Measurements from ENCODE around the gene NOL4. TPM values are rescaled to one million over a fixed set of nuclear protein-coding genes. Genes with fewer than 3 reads are reported as not detected.
"Not testable (repeated sequence)": the region's sequence is repeated elsewhere in the genome, so short reads cannot be mapped to it uniquely, and the experiment has no call there.

NOL4 gene
- total RNA-seq, result not detected in 2 replicates

GRCh38 chr18:34224423-34225217, at the start of gene NOL4:
TSS of gene NOL4 (minus strand) at chr18:34224913. CDS start at chr18:34223253, 1,660 bp downstream.
- peak; percentile 1 to 11 for DNase-seq (ENCODE audit: low read depth in 2 of 2)

- not testable (repeated sequence) for DNase-seq (ENCODE audit: low read depth in 2 of 2)
Observed at GRCh38 chr18:34266029-34266428, 41.3 kb upstream of the NOL4 start.

- no peak for DNase-seq (ENCODE audit: low read depth in 2 of 2)
Observed at GRCh38 chr18:34261865-34262780, 37.4 kb upstream of the NOL4 start.

- DNase-seq (ENCODE audit: low read depth in 2 of 2), result no peak
Observed at GRCh38 chr18:34258176-34258575, 33.5 kb upstream of the NOL4 start.

- no peak for DNase-seq (ENCODE audit: low read depth in 2 of 2)
Observed at GRCh38 chr18:34251919-34252318, 27.2 kb upstream of the NOL4 start.

GRCh38 chr18:34248727-34249126, 24.0 kb upstream of the NOL4 start:
- DNase-seq (ENCODE audit: low read depth in 2 of 2), result no peak

- DNase-seq (ENCODE audit: low read depth in 2 of 2), result no peak
Observed at GRCh38 chr18:34242739-34243138, 18.0 kb upstream of the NOL4 start.

DNA sequence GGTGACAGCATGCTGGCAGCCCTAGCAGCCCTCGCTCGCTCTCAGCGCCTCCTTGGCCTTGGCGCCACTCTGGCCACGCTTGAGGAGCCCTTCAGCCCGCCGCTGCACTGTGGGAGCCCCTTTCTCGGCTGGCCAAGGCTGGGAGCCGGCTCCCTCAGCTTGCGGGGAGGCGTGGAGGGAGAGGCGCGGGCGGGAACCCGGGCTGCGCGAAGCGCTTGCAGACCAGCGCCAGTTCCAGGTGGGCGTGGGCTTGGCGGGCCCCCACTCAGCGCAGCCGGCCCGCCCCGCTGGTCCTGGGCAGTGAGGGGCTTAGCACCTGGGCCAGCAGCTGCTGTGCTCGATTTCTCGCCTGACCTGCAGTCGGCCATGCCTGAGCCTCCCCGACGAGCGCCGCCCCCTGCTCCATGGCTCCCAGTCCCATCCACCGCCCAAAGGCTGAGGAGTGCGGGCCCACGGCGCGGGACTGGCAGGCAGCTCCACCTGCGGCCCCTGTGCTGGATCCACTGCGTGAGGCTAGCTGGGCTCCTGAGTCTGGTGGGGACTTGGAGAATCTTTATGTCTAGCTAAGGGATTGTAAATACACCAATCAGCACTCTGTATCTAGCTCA, 9.2 kb upstream of the NOL4 start:
- DNase-seq (ENCODE audit: low read depth in 2 of 2), result not testable (repeated sequence)

- no peak for DNase-seq (ENCODE audit: low read depth in 2 of 2)
Observed at GRCh38 chr18:34225218-34225553, 473 bp upstream of the NOL4 start.

GRCh38 chr18:34223893-34224422, 755 bp downstream of the NOL4 start:
- DNase-seq (ENCODE audit: low read depth in 2 of 2), result no peak

DNA sequence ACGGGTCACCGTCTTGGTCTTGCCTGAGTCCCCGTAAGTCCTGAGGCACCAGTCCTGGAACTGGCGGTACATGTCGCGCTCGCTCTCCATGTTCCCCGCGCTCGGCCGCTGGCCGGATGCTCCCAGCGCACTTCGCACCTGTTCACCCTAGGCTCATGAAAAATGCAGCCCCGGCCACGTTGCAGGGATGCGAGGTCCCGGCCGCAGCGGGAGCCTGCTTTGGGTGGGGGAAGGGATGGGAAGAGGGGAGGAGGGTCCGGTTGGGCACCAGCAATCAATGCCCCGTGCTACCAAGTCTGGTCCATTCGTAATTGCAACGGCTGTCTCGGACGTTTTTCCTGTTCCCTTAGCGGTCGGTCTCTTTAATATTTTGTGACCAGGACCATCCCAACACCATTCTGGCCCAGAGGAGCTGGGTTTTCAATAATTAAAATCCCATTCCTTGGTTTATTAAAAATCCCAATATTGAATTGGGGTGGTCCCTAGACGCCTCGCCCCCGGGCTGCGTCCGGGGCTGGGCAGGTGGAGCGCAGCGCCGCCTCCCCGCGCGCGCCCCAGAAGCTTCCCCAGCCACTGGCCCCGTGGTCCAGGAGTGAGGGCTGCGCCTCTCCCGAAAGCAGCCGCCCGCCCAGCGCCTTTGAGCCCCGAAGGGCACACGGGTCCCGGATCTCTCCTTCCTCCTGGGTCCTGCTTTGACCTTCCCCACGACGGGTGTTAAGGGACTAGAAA, 1.4 kb downstream of the NOL4 start:
- DNase-seq (ENCODE audit: low read depth in 2 of 2), result peak in 1 of 2 donors; percentile 3

DNA sequence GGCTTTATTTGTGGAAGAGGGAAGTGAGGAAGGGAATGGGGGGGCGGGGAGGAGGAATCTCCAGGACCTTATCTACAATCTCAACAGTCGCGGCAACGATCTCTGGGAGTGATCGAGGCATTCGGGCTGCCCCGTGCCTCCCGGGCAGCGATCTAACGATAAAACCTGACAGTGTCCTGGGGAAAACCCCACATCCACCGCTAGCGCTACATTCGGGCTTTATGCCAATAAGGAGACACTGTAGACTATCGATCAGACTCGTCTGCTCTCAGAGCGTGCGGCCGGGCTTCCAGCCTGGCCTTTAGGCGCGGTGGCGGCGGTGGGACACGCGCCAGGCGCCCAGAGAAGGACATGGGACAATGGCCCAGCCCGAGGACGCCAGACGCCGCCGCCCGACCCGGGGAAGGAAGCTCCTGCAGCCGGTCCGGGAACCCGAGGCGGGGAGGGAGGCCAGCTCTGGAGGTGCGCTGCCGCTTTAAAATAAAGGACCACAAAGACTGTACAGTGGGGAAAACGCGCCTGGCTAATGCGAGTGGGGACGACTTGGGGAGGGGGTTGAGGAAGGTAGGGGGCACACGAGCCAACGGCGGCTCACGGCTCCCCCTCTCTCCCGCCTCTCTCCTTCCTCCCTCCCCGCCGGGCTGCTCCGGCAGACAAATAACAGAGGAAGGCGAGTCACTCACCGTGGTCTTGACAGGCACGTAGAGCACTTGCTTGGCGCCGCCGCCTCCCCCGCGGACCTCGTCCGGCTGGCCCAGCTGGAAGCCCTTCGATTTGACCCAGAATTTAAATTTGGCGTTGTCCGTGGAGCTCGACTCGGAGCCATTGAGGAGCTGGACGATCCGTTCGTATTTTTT, 2.2 kb downstream of the NOL4 start:
- peak; percentile 0 to 18 for DNase-seq (ENCODE audit: low read depth in 2 of 2)

DNA sequence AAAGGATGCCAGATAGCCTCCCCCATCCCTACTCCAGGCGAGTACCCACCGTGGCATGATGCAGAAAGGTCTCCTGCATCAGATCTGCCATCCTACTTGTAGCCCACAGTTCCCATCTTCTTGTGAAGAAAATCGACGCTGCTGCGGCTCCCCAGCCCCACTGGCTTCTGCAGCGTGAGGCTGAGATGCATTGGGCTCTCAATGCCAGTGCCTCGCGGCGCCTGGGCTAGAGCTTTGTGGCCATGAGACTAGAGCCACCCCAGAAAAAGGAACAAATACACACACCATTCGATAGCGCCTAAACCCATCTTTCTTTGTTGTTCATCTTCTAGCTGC, 2.8 kb downstream of the NOL4 start:
- no peak for DNase-seq (ENCODE audit: low read depth in 2 of 2)

- no peak for DNase-seq (ENCODE audit: low read depth in 2 of 2)
Observed at GRCh38 chr18:34220081-34220815, 4.5 kb downstream of the NOL4 start.

GRCh38 chr18:34219651-34220050, 5.1 kb downstream of the NOL4 start:
- DNase-seq (ENCODE audit: low read depth in 2 of 2), result no peak

GRCh38 chr18:34212511-34212910, 12.2 kb downstream of the NOL4 start:
- DNase-seq (ENCODE audit: low read depth in 2 of 2), result no peak

DNA sequence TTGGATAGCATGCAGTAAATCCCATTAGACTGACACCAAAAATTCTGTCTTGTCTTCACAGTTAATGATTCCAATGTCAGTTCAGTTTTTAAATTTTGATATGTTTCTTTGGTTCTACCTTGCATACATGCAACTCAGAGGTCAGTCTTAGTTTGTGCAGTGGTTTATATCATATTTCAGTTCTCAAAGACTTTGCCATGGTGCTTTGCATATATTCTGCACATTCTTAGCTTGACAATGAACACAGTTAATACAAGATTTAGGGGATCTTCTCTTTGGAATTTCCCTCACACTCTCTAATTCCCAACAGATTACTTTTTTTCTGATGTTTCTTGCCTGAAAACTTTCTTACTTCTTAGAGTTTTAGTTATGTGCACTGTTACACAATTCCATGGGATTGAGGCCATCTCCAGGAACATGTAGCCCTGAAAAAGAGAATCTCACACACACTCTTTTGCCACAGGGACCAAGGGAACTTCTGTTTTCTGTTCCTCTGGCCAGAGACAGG, 17.3 kb downstream of the NOL4 start:
- DNase-seq (ENCODE audit: low read depth in 2 of 2), result no peak

DNA sequence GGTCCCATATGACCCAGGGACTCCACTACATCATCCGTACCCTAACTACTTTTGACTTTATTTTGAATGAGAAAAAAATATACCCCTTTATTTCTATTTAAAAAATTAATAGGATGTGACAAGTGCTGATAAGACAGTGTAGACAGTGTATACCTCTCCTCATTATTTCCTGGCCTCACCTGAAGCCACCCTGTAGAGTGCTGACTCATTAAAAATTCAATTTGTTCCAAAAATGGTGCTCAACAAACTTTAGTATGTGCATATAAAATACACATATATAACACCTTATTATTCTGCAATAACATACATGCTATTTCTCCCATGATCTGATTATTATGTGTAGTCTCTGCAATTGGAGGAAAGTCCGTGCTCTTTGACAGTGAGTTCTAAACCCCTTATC, 20.8 kb downstream of the NOL4 start:
- no peak for DNase-seq (ENCODE audit: low read depth in 2 of 2)

- no peak for DNase-seq (ENCODE audit: low read depth in 2 of 2)
Observed at GRCh38 chr18:34196256-34196655, 28.5 kb downstream of the NOL4 start.

DNA sequence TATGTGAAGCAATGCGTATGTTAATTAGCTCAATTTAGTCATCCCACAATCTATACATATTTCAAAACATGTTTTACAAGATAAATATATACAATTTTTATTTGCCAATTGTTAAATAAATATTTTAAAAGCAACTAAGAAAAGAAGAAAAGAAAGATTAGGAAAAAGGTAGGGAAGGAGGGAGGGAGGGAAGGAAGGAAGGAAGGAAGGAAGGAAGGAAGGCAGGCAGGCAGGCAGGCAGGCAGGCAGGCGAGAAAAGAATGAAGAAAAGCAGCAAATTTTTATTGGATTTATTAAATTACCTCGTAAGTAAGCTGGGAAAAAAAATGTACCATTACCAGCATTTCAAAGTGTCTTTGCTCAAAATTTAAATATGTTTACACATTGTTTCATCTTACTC, 30.5 kb downstream of the NOL4 start:
- no peak for DNase-seq (ENCODE audit: low read depth in 2 of 2)

Data from lung microvascular endothelial cell (primary cell).